Measurements from ENCODE around the gene TECR. TPM values are rescaled to one million over a fixed set of nuclear protein-coding genes. Genes with fewer than 3 reads are reported as not detected.

The TECR gene
- total RNA-seq, 1 donor from 2014 or later = 106 TPM

- H3K27ac ChIP-seq (ENCODE audit: low read depth, low read length) = peak overlapping the region; percentile 26
- Mint-ChIP-seq H3K9me3 (ENCODE audit: unreplicated experiment) (no peaks in the 10 kb centered on the region), H3K4me1 (ENCODE audit: low read depth, unreplicated experiment) (peaks cover 11% of the 10 kb centered on the region), H3K36me3 (ENCODE audit: low read depth, unreplicated experiment) (peaks cover 9% of the 10 kb centered on the region), H3K27ac (ENCODE audit: unreplicated experiment) (peak overlapping the region; percentile 88), H3K27me3 (ENCODE audit: low read depth, unreplicated experiment) (no peaks in the 10 kb centered on the region), H3K4me3 (ENCODE audit: unreplicated experiment) (peak overlapping the region; percentile 92)
- peak overlapping the region; percentile 85 for H3K9ac ChIP-seq (ENCODE audit: low read length)
- peaks cover 16% of the 10 kb centered on the region for H3K4me1 ChIP-seq (ENCODE audit: insufficient read depth, low read length)
- FAIRE-seq (no peak), DNase-seq (ENCODE audit: low read depth) (no peak)
- H3K4me2 ChIP-seq (ENCODE audit: low read length) = peak overlapping the region; percentile 99
- H3K27me3 ChIP-seq (ENCODE audit: insufficient read depth, low read length) = no peaks in the 10 kb centered on the region
- peak overlapping the region; percentile 85 for H3K4me3 ChIP-seq (ENCODE audit: insufficient read depth, low read depth, low read length)
- no peaks in the 10 kb centered on the region for H3K9me3 ChIP-seq (ENCODE audit: insufficient read depth, low read depth, low read length)
- no peak overlapping the region for H2AFZ ChIP-seq (ENCODE audit: low read depth, low read length)
- TF ChIP-seq EZH2 (IDR thresholded peaks at IDR 0.05; ENCODE audit: insufficient read depth, low read length) = no peak
- TF ChIP-seq CTCF (IDR thresholded peaks at IDR 0.05; ENCODE audit: insufficient read depth, low read depth, low read length) = no peak
- H4K20me1 ChIP-seq (ENCODE audit: insufficient read depth, low read length) = peaks cover 28% of the 10 kb centered on the region
- no peaks in the 10 kb centered on the region for H3K36me3 ChIP-seq (ENCODE audit: insufficient read depth, low read length)
- peaks cover 37% of the 10 kb centered on the region for H3K79me2 ChIP-seq (ENCODE audit: insufficient read depth, low read length)
Observed at GRCh38 chr19:14494910-14495671, 34.3 kb upstream of the TECR start.

- peaks cover 11% of the 10 kb centered on the region for H3K4me1 Mint-ChIP-seq (ENCODE audit: low read depth, unreplicated experiment)
- H3K9ac ChIP-seq (ENCODE audit: low read length) = peak overlapping the region; percentile 85
- peak overlapping the region; percentile 99 for H3K4me2 ChIP-seq (ENCODE audit: low read length)
- peaks cover 37% of the 10 kb centered on the region for H3K79me2 ChIP-seq (ENCODE audit: insufficient read depth, low read length)
- H3K36me3 Mint-ChIP-seq (ENCODE audit: low read depth, unreplicated experiment) = peaks cover 9% of the 10 kb centered on the region
- H3K36me3 ChIP-seq (ENCODE audit: insufficient read depth, low read length) = no peaks in the 10 kb centered on the region
- no peaks in the 10 kb centered on the region for H3K9me3 Mint-ChIP-seq (ENCODE audit: unreplicated experiment)
- DNase-seq (ENCODE audit: low read depth) (no peak), FAIRE-seq (no peak)
- no peaks in the 10 kb centered on the region for H3K27me3 Mint-ChIP-seq (ENCODE audit: low read depth, unreplicated experiment)
- peaks cover 28% of the 10 kb centered on the region for H4K20me1 ChIP-seq (ENCODE audit: insufficient read depth, low read length)
- H3K27me3 ChIP-seq (ENCODE audit: insufficient read depth, low read length) = no peaks in the 10 kb centered on the region
- H2AFZ ChIP-seq (ENCODE audit: low read depth, low read length) = no peak overlapping the region
- H3K9me3 ChIP-seq (ENCODE audit: insufficient read depth, low read depth, low read length) = no peaks in the 10 kb centered on the region
- TF ChIP-seq EZH2 (IDR thresholded peaks at IDR 0.05; ENCODE audit: insufficient read depth, low read length) = no peak
- peak overlapping the region; percentile 26 for H3K27ac ChIP-seq (ENCODE audit: low read depth, low read length)
- peaks cover 16% of the 10 kb centered on the region for H3K4me1 ChIP-seq (ENCODE audit: insufficient read depth, low read length)
- no peak overlapping the region for H3K27ac Mint-ChIP-seq (ENCODE audit: unreplicated experiment)
- peak overlapping the region; percentile 85 for H3K4me3 ChIP-seq (ENCODE audit: insufficient read depth, low read depth, low read length)
- H3K4me3 Mint-ChIP-seq (ENCODE audit: unreplicated experiment) = peak overlapping the region; percentile 92
Observed at GRCh38 chr19:14495672-14496028, 33.7 kb upstream of the TECR start.

GRCh38 chr19:14496029-14496833, 33.2 kb upstream of the TECR start, which contains the start of gene GIPC1:
Gene GIPC1, minus strand, starts transcription at chr19:14496127. Its CDS starts 13,151 bp downstream, at chr19:14482976.
- Histone ChIP-seq H3K27ac (ENCODE audit: low read depth, low read length) (peak within 1 kb of the TSS; percentile 26), H3K4me2 (ENCODE audit: low read length) (peak within 1 kb of the TSS; percentile 99), H3K36me3 (ENCODE audit: insufficient read depth, low read length) (no peaks in the 10 kb centered on the region), H2AFZ (ENCODE audit: low read depth, low read length) (peak within 1 kb of the TSS; percentile 60), H3K4me3 (ENCODE audit: insufficient read depth, low read depth, low read length) (peak within 1 kb of the TSS; percentile 85), H3K9me3 (ENCODE audit: insufficient read depth, low read depth, low read length) (no peaks in the 10 kb centered on the region), H3K4me1 (ENCODE audit: insufficient read depth, low read length) (peaks cover 16% of the 10 kb centered on the region), H3K79me2 (ENCODE audit: insufficient read depth, low read length) (peaks cover 37% of the 10 kb centered on the region), H3K27me3 (ENCODE audit: insufficient read depth, low read length) (no peaks in the 10 kb centered on the region), H3K9ac (ENCODE audit: low read length) (peak within 1 kb of the TSS; percentile 85), H4K20me1 (ENCODE audit: insufficient read depth, low read length) (peaks cover 28% of the 10 kb centered on the region)
- no peaks in the 10 kb centered on the region for H3K9me3 Mint-ChIP-seq (ENCODE audit: unreplicated experiment)
- no peak for FAIRE-seq
- no peaks in the 10 kb centered on the region for H3K27me3 Mint-ChIP-seq (ENCODE audit: low read depth, unreplicated experiment)
- peaks cover 9% of the 10 kb centered on the region for H3K36me3 Mint-ChIP-seq (ENCODE audit: low read depth, unreplicated experiment)
- H3K4me3 Mint-ChIP-seq (ENCODE audit: unreplicated experiment) = peak within 1 kb of the TSS; percentile 92
- peak within 1 kb of the TSS; percentile 58 for H3K27ac Mint-ChIP-seq (ENCODE audit: unreplicated experiment)
- no peak for TF ChIP-seq CTCF (IDR thresholded peaks at IDR 0.05; ENCODE audit: insufficient read depth, low read depth, low read length)
- no peak for TF ChIP-seq EZH2 (IDR thresholded peaks at IDR 0.05; ENCODE audit: insufficient read depth, low read length)
- peak; percentile 98 for DNase-seq (ENCODE audit: low read depth)
- peaks cover 11% of the 10 kb centered on the region for H3K4me1 Mint-ChIP-seq (ENCODE audit: low read depth, unreplicated experiment)
